HG03469 (cell line): Measurements from ENCODE around the gene KLHL10.
A peak's percentile ranks its signal among the peaks of the same experiment; 100 is the strongest.
"Not testable (repeated sequence)": the region's sequence is repeated elsewhere in the genome, so short reads cannot be mapped to it uniquely, and the experiment has no call there.

Experiments used
- ATAC-seq: cut with Tn5 transposase; IDR thresholded peaks from one replicate; pipeline ENCODE4 v1.9.1; 2021; ENCODE audit warnings: mild to moderate bottlenecking, moderate library complexity, moderate number of reproducible peaks; ENCODE audit not compliant: unreplicated experiment

The KLHL10 gene

DNA sequence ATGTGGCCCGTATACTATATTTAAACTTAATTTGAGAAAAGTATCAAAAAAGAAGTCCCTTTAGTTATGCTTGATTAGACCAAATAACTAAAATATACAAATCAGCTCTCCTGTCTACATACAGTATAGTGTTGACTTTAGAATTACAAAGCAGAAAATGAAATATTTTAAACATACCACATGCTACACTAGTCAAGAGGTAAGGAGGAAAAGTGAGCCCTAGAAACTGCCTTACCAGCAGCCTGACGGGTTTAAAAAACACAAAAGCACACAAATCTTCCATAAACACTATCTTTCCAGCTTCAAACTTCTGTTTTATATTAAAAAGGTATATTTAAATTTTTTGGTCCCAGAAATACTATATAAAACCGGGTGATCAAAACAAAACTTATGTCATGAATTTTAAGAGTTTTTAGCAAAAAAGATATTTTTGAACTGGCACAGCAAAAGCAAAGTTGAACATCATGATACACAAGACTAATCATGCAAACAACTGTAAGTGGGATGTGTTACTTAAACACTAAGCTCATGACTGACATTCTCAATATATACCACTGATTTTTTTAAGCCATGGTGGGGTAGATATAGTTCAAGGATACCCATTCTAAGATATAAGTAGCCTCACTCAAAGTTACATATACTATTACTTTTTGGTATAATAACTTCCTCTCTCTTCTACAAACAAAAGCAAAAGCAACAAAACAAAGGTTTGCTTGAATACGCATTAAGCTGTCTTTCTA is 11.8 kb downstream of the KLHL10 start:
- no peak for ATAC-seq

DNA sequence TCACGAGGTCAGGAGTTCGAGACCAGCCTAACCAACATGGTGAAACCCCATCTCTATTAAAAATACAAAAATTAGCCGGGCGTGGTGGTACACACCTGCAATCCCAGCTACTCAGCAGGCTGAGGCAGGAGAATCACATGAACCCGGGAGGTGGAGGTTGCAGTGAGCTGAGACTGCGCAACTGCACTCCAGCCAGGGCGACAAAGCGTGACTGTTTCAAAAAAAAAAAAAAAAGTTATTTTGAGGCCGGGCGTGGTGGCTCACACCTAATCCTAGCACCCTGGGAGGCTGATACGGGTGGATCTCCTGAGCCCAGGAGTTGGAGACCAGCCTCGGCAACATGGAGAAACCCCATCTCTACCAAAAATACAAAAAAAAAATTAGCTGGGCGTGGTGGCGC is 13.8 kb downstream of the KLHL10 start:
- ATAC-seq = not testable (repeated sequence)

DNA sequence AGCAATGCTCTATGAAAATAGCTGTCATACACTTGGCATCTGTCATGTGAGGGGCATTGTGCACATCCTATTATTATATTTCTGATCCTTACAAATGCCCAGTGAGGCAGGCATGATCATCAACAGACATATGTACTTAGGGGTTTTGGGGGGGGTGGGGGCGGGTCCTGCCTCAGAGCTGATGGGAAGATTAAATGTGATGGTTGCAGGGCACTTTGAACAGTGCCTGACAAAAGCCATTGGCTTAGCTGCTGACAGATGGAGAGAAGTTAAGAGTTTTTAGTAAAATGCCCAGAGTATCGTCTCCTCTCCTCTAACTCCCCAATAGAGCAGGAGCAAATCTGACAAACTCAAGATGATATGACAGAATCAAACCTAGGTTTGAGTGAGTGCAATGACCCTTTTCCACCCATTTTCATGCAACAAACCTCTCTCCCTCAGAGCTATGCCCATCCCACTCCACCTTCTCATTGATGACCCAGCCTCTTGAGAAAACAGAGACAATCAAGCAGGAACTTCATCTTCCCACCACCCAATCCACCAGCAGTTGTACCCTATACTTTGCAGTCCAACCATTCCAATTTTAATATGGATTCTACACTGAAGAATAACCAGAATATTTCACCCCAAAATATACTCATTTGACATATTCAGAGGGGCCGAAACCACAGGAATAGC is 22.8 kb downstream of the KLHL10 start:
- no peak for ATAC-seq

DNA sequence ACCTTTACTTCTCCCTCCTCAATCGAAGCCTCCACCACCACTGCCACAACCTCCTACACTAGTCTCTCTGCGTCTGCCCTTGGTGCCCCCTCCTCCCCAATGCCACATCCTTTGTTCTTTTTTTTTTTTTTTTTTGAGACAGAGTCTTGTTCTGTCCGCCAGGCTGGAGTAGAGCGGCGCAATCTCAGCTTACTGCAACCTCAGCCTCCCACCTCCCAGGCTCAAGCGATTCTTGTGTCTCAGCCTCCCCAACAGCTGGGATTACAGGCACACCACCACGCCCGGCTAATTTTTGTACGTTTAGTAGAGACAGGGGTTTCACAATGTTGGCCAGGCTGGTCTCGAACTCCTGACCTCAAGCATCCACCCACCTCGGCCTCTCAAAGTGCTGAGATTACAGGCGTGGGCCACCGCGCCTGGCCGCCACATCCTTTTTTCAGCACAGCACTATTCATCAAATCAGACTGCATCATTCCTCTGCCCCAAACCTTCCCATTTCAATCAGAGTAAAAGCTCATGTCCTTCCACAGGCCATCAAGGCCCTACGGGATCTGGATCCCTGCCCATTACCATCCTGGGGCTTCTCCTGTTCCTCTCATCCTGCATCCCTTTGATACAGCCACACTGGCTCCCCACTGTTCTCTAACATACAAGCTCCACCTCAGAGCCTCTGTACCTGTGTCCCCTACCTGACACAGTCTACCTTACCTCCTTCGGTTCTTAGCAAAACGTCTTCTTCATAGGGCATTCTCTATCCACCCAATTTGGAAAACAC is 25.6 kb downstream of the KLHL10 start:
- no peak for ATAC-seq

DNA sequence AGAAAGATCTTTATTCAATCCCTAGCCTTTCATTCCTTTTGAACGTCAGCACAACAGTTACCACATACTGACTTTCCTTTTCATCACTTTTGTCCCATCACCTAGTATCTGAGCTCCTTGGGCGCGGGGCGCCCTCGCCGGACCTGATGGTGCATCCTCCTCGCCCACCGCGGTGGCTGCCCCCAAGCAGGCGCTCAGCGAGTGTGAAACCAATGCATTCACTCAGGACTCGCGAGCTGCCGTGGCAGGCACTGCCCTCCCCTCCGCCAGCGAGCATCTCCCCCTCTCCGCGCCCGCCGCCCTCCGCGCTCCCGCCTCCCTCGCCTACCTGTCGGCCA is 26.8 kb downstream of the KLHL10 start:
- peak; percentile 19 for ATAC-seq

DNA sequence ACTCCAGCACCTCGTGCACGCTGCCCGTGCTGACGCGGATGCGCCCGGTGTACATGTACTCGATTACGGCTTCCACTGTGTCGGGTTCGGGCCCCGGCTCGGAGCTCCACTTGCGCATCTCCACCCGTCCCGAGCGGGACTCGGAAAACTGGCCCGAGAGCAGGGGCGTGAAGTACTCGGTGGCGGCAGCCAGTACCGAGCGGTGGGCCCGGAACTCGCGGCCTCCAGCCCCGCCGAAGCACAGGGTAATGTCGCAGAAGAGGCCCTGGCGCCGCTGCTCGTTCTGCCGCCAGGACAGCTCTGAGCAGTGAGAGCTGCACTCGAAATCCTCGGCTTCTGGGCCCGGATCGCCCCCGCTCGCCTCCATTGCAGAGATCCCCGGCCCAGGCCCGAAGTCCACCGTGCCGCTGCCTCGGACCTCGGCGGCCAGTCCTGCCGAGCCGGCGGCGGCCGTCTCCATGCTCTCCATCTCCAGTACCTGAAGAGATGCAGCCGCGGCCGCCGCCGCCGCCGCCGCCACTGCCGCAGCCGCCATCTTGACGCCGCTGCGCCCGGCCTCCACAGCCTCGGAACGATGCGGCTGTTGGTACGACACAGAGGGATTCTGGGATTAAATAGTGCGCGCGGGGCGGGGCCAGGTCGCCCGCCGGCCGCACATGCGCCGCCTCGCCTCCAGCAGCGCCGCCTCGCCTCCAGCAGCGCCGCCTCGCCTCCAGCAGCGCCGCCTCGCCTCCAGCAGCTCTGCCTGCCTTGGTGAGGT is 27.4 kb downstream of the KLHL10 start, which contains the start of gene KLHL11:
KLHL11 (minus strand) TSS at position 588 of the 760 bp plus-strand sequence; CDS start at position 535, 53 bp downstream.
- ATAC-seq = peak; percentile 66

DNA sequence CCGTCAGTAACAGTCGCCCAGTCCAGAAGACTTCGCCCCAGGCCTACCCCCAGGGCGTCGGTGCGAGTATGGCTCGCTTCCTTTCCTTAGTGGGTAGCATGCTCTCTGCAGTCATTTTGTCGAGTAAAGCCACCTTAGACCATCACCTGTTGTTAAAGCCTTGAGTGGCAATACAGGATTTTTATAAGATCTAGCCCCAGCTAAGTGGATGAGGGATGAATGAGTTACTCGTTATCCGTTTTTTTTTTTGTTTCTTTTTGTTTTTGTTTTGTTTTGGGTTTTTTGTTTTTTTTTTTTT is 27.9 kb downstream of the KLHL10 start:
- no peak for ATAC-seq

DNA sequence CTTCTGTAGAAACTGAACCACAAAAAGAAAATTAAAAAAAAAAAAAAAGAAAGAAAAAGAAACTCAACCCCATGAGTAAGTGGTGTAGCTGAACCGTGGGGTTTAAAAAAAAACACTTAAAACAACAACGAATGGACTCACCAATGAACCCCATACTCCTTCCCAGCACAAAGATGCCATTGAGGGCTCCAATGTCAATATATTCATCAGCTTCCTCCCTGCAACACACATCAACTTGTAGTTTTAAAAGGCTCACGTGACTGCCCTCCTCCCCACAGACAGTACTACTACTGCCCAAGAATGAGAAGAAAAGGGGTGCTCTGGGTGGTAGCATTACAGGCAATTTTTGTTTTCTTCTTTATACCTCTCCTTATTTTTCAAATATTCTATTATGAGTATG is 30.9 kb downstream of the KLHL10 start:
- ATAC-seq = no peak

DNA sequence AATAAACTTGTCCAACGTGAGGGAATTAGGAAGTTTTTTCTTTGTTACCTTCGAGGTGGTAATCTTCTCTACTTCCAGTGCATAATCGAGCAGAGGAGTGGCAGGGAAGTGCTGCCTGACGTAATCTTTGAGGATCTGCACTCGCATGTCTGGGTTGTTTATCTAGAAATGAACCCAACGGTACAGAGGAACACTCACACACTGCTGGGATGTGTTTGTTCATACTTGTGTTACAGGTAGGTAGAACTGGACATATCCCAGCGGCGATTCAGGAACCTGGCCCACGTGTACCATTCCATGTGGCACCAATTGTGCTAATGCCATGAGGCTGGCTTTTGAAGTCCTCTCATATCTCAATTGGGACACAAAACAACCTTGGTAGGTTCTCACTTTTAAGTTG is 31.8 kb downstream of the KLHL10 start:
- no peak for ATAC-seq

DNA sequence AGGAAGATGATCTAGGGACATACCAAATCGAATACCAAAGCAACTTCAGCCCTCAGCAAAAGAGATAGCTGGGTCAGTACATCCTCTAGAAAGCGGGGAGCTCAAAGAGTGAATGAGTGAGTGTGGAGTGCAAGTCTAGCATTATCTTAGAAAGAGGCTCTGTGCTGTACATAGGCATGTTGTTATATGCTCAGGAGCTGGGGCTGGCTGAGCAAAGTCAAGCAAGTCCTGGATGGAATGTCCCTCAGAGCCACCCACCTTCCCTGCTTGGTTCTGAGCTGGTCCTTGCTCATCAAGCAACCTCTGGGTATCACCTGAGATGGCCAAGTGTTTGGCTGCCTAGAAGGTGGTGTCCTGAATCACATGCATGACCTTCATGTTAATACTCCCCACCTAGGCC is 32.5 kb downstream of the KLHL10 start:
- ATAC-seq = no peak

DNA sequence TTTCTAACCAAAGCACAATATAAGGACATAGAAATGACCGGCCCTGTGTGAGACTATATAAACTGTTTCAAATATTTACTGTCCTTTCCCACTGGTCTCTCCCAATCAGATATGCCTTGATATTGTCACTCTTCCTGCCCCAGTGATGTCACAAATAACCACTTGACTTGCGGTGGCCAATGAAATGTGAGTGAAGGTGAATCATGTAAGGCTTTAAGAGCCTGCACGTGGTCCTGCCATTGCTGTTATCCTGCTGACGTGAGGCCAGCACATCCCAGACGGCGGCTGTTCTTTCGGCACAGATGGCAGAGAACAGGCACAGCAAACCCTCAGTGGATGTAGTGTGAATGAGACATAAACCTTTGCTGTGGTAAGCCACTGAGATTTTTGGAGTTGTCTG is 33.0 kb downstream of the KLHL10 start:
- ATAC-seq = no peak

DNA sequence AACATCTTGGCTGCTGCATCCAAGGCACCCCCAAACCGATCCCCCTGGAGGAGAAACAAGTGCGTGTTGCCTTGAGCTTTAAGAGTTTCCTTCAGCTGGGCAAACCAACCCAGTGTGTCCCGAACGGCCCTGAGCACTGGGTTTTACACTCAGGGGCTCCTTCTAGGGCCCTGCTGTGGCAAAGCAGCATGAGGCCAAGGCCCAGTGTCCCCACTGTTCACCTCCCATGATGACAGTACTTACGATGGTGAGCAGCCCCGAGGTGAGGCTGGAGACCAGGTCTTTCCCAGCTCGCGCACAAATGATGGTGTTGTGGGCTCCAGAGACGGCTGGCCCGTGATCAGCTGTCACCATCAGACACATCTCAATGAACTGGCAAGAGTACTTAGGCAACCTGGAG is 34.2 kb downstream of the KLHL10 start:
- ATAC-seq = no peak

DNA sequence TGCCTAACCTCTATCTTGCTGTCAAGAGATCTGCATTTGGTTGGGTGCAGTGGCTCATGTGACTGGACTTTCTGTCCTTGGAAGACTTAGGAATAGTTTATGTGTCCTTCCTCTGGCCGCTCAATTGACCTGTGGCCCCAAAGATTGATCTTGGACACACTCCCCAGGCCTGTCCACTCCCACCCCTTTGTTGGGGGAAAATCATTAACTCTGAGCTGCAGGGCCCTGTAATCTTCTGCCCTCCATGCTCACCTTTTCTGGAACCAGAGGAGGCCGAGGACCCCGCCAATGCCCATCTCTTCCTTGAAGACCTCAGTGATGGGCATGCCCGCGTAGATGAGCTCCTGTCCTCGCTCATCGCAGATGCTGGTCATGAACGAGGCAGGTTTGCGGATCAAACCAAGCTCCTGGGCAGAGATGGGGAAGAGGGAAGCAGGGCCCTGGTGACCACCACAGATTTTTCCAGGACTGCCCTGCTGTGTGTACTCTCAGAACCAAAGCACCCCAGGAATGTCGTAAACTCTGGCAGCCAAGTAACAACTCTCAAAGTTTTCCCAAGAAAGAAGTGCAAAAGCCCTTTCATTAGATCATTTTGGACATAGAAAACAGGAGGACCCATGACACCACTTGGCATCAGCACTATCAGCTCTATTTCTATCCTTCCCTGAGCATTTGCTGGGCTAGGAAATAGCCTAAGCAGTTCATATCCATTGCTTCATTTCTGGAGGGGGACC is 36.1 kb downstream of the KLHL10 start:
- no peak for ATAC-seq

DNA sequence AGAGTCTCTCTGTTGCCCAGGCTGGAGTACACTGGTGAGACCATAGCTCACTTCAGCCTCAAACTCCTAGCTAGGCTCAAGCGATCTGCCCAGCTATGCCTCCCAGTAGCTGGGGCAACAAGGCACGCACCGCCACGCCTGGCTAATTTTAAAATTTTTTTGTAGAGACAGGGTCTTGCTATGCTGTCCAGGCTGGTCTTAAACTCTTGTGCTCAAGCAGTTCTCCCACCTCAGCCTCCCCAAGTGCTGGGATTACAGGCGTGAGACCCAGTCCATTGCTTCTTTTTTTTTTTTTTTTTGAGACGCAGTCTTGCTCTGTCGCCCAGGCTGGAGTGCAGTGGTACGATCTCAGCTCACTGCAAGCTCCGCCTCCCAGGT is 36.7 kb downstream of the KLHL10 start:
- ATAC-seq = not testable (repeated sequence)

DNA sequence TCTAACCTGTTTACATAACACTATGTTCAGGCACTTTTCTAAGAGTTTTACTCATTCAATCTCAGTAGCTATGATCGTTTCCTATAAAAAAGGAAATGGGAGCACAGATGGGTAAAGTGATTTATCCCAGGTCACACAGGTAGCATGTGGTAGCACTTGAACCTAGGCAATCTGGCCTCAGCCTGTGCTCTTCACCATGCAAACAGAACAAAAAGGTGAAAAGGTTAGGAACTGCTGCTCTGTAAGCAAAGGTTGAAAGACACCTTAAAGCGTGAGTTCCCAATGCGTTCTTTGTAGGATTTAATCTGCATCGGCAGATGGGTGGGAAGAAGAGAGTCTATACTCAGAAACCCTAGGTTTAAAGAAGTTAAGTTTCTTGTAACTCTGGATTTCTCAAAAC is 42.5 kb downstream of the KLHL10 start:
- no peak for ATAC-seq

DNA sequence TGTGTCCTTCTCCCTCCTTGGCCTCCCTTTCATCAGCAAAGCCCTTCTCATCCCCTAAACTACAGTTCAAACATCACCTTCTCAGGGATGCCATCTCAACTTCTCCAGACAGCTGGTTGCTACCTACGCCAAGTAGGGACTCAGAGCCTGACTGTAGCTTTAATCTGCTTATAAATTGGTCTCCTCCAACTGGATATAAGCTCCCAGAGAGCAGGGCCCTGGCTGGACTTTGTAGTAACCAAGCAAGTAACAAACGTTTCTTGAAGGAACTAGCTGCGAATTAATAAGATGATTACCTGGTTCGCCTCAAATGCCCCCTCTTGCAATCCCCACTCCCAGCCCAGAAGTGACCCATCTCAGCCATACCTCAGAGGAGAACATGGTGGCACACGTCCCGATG is 45.1 kb downstream of the KLHL10 start:
- no peak for ATAC-seq

DNA sequence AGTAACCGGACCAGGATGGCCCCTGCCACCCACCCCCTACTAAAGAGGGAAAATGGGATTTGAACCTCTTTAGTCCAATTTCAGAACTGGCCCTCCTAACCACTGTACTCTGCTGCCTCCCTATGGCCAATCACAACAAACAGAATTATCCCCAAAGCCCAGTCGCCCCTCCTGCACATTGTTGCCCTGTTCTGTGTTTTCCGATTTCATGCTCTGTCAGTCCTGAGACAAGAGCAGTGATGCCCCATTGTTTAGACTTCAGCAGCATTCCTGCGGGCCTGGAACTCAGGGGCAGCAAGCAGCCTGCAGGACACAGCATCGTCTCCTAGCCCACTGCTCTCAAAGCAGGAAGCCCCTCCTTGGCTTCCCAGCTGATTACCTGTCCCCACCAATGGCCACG is 48.1 kb downstream of the KLHL10 start:
- ATAC-seq = no peak

DNA sequence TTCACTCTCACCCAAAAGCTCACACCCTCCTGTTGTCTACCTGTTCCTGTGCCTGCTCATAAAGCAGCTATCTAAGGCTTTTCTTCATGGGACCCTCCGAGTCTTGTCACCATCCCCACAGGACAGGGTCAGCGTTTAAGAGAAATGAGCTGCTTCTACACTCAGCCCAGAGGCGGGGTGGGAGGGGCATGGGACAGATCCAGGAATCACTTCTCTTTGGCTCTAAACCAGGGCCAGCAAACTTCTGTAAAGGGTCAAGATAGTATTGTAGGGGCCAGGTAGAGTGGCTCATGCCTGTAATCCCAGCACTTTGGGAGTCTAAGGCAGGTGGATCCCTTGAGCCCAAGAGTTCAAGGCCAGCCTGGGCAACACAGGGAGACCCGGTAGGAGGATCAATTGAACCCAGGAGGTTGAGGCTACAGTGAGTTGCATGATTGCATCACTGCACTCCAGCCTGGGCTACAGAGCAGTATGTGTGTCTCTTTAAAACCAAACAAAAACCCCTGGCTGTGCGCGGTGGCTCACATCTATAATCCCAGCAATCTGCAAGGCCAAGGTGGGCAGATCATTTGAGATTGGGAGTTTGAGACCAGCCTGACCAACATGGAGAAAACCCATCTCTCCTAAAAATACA is 50.8 kb downstream of the KLHL10 start:
- ATAC-seq = no peak

DNA sequence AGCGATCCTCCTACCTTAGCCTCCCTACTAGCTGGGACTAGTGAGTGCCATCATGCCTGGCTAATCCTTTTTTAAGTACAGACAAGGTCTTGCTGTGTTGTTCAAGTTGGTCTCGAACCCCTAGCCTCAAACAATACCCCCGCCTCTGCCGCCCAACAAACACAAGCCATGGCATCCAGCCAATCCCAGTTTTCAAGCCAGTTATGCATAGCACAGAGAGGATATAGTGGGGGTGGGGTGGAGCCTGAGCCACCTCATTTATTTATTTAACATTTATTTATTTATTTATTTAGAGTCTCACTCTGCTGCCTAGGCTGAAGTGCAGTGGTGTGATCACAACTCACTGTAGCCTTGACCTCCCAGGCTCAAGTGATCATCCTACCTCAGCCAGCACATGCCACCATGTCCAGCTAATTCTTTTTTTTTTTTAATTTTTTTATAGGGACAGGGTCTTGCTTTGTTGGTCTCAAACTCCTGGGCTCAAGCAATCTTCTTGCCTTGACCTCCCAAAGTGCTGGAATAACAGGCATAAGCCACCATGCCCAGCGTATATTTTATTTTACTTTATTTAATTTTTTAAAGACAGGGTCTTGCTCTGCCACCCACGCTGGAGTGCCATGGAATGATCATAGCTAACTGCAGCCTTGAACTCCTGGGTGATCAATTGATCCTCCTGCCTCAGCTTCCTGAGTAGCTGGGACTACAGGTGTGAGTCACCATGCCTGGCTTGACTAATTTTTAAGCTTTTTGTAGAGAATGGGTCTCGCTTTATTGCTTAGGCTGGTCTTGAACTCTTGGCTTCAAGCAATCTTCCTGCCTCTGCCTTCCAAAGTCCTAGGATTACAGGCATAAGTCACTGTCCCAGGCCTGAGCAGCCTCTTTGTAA is 53.8 kb downstream of the KLHL10 start:
- ATAC-seq = no peak
